PFSK-1 (cell line): ENCODE measurements around the gene PFKFB3.

Source experiments
- FOXP2 ChIP-seq: optimal IDR thresholded peaks from 2 replicates; pipeline ENCODE3; 2011; ENCODE audit warnings: borderline replicate concordance, control low read depth, inconsistent platforms; ENCODE audit not compliant: insufficient read depth; ENCODE audit errors: extremely low read length, extremely low read depth
- POLR2AphosphoS5 ChIP-seq: IDR thresholded peaks from 2 replicates; pipeline ENCODE4 v1.6.1; 2012; ENCODE audit warnings: low read depth, mild to moderate bottlenecking, control low read depth, low read length, moderate library complexity
- REST ChIP-seq, 2 experiments: IDR thresholded peaks; 2 replicates each; pipeline versions ENCODE4 v1.6.1 to v1.8.0; 2011 to 2012; ENCODE audit warnings: low read depth in 2 of 2, low read length in 2 of 2, control low read depth in 1 of 2, inconsistent platforms in 1 of 2, mild to moderate bottlenecking in 1 of 2, moderate library complexity in 1 of 2; ENCODE audit not compliant: insufficient read depth in 1 of 2
- SIN3A ChIP-seq: IDR thresholded peaks from 2 replicates; pipeline ENCODE4 v1.6.1; 2012; ENCODE audit warnings: mild to moderate bottlenecking, low read length, moderate library complexity, borderline replicate concordance; ENCODE audit not compliant: insufficient read depth
- TAF1 ChIP-seq: IDR thresholded peaks from 2 replicates; pipeline ENCODE4 v1.6.1; 2012; ENCODE audit warnings: low read length, control low read depth, borderline replicate concordance; ENCODE audit not compliant: insufficient read depth

The PFKFB3 gene

GRCh38 chr10:6194311-6194710 lies 8.4 kb upstream of the PFKFB3 start:
- TF ChIP-seq REST (IDR thresholded peaks at IDR 0.05; ENCODE audit: insufficient read depth in 1 of 2, low read depth in 2 of 2, low read length in 2 of 2) (no peak), FOXP2 (no peak), TAF1 (no peak), POLR2AphosphoS5 (no peak), SIN3A (no peak)

- no peak for TF ChIP-seq POLR2AphosphoS5
- TF ChIP-seq TAF1: no peak
- no peak for TF ChIP-seq FOXP2
- no peak for TF ChIP-seq REST (IDR thresholded peaks at IDR 0.05; ENCODE audit: insufficient read depth in 1 of 2, low read depth in 2 of 2, low read length in 2 of 2)
- TF ChIP-seq SIN3A: no peak
Measured at GRCh38 chr10:6195376-6195775, 7.4 kb upstream of the PFKFB3 start.

GRCh38 chr10:6195846-6196245 lies 6.9 kb upstream of the PFKFB3 start:
- TF ChIP-seq SIN3A (no peak), REST (IDR thresholded peaks at IDR 0.05; ENCODE audit: insufficient read depth in 1 of 2, low read depth in 2 of 2, low read length in 2 of 2) (no peak), FOXP2 (no peak), POLR2AphosphoS5 (no peak), TAF1 (no peak)

GRCh38 chr10:6197321-6197720 lies 5.4 kb upstream of the PFKFB3 start:
- no peak for TF ChIP-seq SIN3A
- TF ChIP-seq FOXP2: no peak
- TF ChIP-seq POLR2AphosphoS5: no peak
- TF ChIP-seq TAF1: no peak
- TF ChIP-seq REST (IDR thresholded peaks at IDR 0.05; ENCODE audit: insufficient read depth in 1 of 2, low read depth in 2 of 2, low read length in 2 of 2): no peak

GRCh38 chr10:6198171-6198570 lies 4.6 kb upstream of the PFKFB3 start:
- TF ChIP-seq REST (IDR thresholded peaks at IDR 0.05; ENCODE audit: insufficient read depth in 1 of 2, low read depth in 2 of 2, low read length in 2 of 2): no peak
- TF ChIP-seq SIN3A: no peak
- TF ChIP-seq POLR2AphosphoS5: no peak
- no peak for TF ChIP-seq TAF1
- no peak for TF ChIP-seq FOXP2
